HG03565 (cell line): ENCODE results near the gene KCNJ11.

Source experiments
- ATAC-seq: cut with Tn5 transposase; IDR thresholded peaks from one replicate; pipeline ENCODE4 v1.9.1; 2021; ENCODE audit warnings: mild to moderate bottlenecking, moderate library complexity; ENCODE audit not compliant: unreplicated experiment

Gene KCNJ11

GRCh38 chr11:17410606-17411379 is 22.3 kb upstream of the KCNJ11 start:
- ATAC-seq, result no peak

- ATAC-seq, result no peak
Observed at GRCh38 chr11:17408641-17409040, 20.2 kb upstream of the KCNJ11 start.

- no peak for ATAC-seq
Observed at GRCh38 chr11:17408026-17408425, 19.6 kb upstream of the KCNJ11 start.

GRCh38 chr11:17407575-17407974 is 19.1 kb upstream of the KCNJ11 start:
- no peak for ATAC-seq

- ATAC-seq, result no peak
Observed at GRCh38 chr11:17406818-17407149, 18.3 kb upstream of the KCNJ11 start.

GRCh38 chr11:17406082-17406817 is 17.8 kb upstream of the KCNJ11 start:
- ATAC-seq, result no peak

- ATAC-seq, result no peak
Observed at GRCh38 chr11:17405232-17406005, 17.0 kb upstream of the KCNJ11 start.

GRCh38 chr11:17403980-17404759 is 15.7 kb upstream of the KCNJ11 start:
- no peak for ATAC-seq

- ATAC-seq, result no peak
Observed at GRCh38 chr11:17402486-17402885, 14.0 kb upstream of the KCNJ11 start.

- no peak for ATAC-seq
Observed at GRCh38 chr11:17401841-17402240, 13.4 kb upstream of the KCNJ11 start.

GRCh38 chr11:17401316-17401715 is 12.9 kb upstream of the KCNJ11 start:
- no peak for ATAC-seq

GRCh38 chr11:17400048-17400775 is 11.8 kb upstream of the KCNJ11 start:
- ATAC-seq, result peak; percentile 54

GRCh38 chr11:17399236-17399635 is 10.8 kb upstream of the KCNJ11 start:
- ATAC-seq, result no peak

GRCh38 chr11:17397311-17398002 is 9.0 kb upstream of the KCNJ11 start:
- ATAC-seq, result no peak

- no peak for ATAC-seq
Observed at GRCh38 chr11:17396598-17397310, 8.3 kb upstream of the KCNJ11 start.

- ATAC-seq, result no peak
Observed at GRCh38 chr11:17395978-17396377, 7.5 kb upstream of the KCNJ11 start.

GRCh38 chr11:17395554-17395961 is 7.1 kb upstream of the KCNJ11 start:
- no peak for ATAC-seq

GRCh38 chr11:17394743-17395390 is 6.4 kb upstream of the KCNJ11 start:
- no peak for ATAC-seq

- no peak for ATAC-seq
Observed at GRCh38 chr11:17393472-17393871, 5.0 kb upstream of the KCNJ11 start.
